Spleen (tissue), 11 donors: ENCODE measurements around the gene MAN2B1. TPM values are rescaled to one million over a fixed set of nuclear protein-coding genes. Genes with fewer than 3 reads are reported as not detected.
"Not testable (repeated sequence)": the region's sequence is repeated elsewhere in the genome, so short reads cannot be mapped to it uniquely, and the experiment has no call there.

Source experiments
- DNase-seq: peaks from one replicate; pipeline ENCODE4 v3.0.0-alpha.2; 2020
- H3K27ac ChIP-seq, 8 donors: fragments of 200-600 bp; sonication (generic) in 7 of 8; 1 replicate in 4 of 8; 2 replicates in 4 of 8; pipeline versions ENCODE4 v1.5.0 to v1.8.0; 2016 to 2021; ENCODE audit warnings: inconsistent platforms in 4 of 8, mild to moderate bottlenecking in 4 of 8, moderate library complexity in 1 of 8
- H3K27me3 ChIP-seq, 7 donors: fragments of 200-600 bp; sonication (generic) in 6 of 7; replicated peaks in 1 of 7; 1 replicate in 4 of 7; 2 replicates in 3 of 7; pipeline versions ENCODE4 v1.5.0 to v1.8.0; 2016 to 2021; ENCODE audit warnings: inconsistent platforms in 3 of 7, mild to moderate bottlenecking in 1 of 7
- H3K36me3 ChIP-seq, 6 donors: fragments of 200-600 bp; sonication (generic) in 5 of 6; 1 replicate in 4 of 6; 2 replicates in 2 of 6; pipeline versions ENCODE4 v1.5.0 to v1.8.0; 2016 to 2021; ENCODE audit warnings: inconsistent platforms in 2 of 6
- H3K4me1 ChIP-seq, 6 donors: fragments of 200-600 bp; sonication (generic) in 5 of 6; 1 replicate in 3 of 6; 2 replicates in 3 of 6; pipeline versions ENCODE4 v1.5.0 to v1.8.0; 2016 to 2021; ENCODE audit warnings: inconsistent platforms in 3 of 6
- H3K4me3 ChIP-seq, 8 donors: fragments of 200-600 bp; sonication (generic) in 7 of 8; 1 replicate in 4 of 8; 2 replicates in 4 of 8; pipeline versions ENCODE4 v1.5.0 to v1.8.0; 2016 to 2021; ENCODE audit warnings: inconsistent platforms in 4 of 8, mild to moderate bottlenecking in 4 of 8, moderate library complexity in 2 of 8
- H3K9me3 ChIP-seq, 8 donors: fragments of 200-600 bp; sonication (generic) in 7 of 8; 1 replicate in 4 of 8; 2 replicates in 4 of 8; pipeline versions ENCODE4 v1.5.0 to v1.8.0; 2016 to 2021; ENCODE audit warnings: inconsistent platforms in 4 of 8
- CTCF ChIP-seq, 11 experiments: fragments of 200-600 bp in 7 of 11; fragments of 450-650 bp in 4 of 11; sonication (generic) in 4 of 11; IDR thresholded peaks in 8 of 11; conservative IDR thresholded peaks in 3 of 11; 1 replicate in 7 of 11; 2 replicates in 4 of 11; pipeline versions ENCODE4 v1.4.0 to v1.8.0; 2016 to 2021; ENCODE audit warnings: antibody characterized with exemption in 11 of 11, inconsistent platforms in 4 of 11, mild to moderate bottlenecking in 1 of 11
- POLR2A ChIP-seq, 3 donors: fragments of 450-650 bp; IDR thresholded peaks; one replicate each; pipeline ENCODE4 v1.5.1; 2017; ENCODE audit warnings: antibody characterized with exemption in 3 of 3, mild to moderate bottlenecking in 1 of 3
- POLR2AphosphoS5 ChIP-seq, 3 donors: sonication (generic); formaldehyde crosslinking; IDR thresholded peaks; one replicate each; pipeline ENCODE4 v1.5.1; 2017; ENCODE audit warnings: antibody characterized with exemption in 3 of 3
- WGBS, 5 donors: extraction: QIAGEN DNeasy Blood & Tissue Kit in 3 of 5; methylation state at CpG; one replicate each; pipeline versions ENCODE4 v1.1.5 to v1.1.7; 2013 to 2018; 5-methylcytosine and 5-hydroxymethylcytosine counted together
- intact Hi-C: fragments of 100-400 bp; cut with DNase I; formaldehyde crosslinking; loops from one replicate; pipeline ENCODE4 v1.15.0; 2023; ENCODE audit warnings: low total_unique reads
- polyA plus RNA-seq, 3 donors: library from polyadenylated mRNA; stranded (reverse); fragments of 200-250 nt; gene quantifications; one replicate each; pipeline ENCODE4 v1.2.1, GENCODE V29; 2013
- total RNA-seq, 7 donors: library from RNA; depleted of rRNA in 3 of 7; stranded (reverse); fragments of >200 nt in 3 of 7; fragmentation: NEBNext Ultra II Directional in 4 of 7; extraction: Animal tissue kit (Norgen Biotek cat#: 25700) in 4 of 7; gene quantifications; one replicate each; pipeline versions ENCODE4 v1.1.0 to v1.2.1, GENCODE V29; 2016 to 2021
- donor health status: healthy with polysubstance abuse.
- donor health status: DM: no; HTN: no; CAD: no; lungs with moderate emphysema.
- donor health status: DM: no; HTN: no; CAD: no.
- donor health status: Bipolar disorder and iron deficiency.
- donor health status: healthy.
- donor health status: DM: no; HTN: no; CAD: no.
- donor health status: DM: yes; HTN: yes; CAD: no.

Gene MAN2B1
- total and polyA plus RNA-seq, 10 donors: 50.6 to 288 (median 190) TPM

GRCh38 chr19:12698138-12698537, 31.6 kb upstream of the MAN2B1 start:
- peaks cover 8 to 38% (median 22%) of the 10 kb centered on the region in 6 donors for H3K4me1 ChIP-seq
- WGBS, 5 donors: 74 to 80% (median 78%) methylated on average over 6 of the region's 6 CpGs
- H3K9me3 ChIP-seq: no peaks in the 10 kb centered on the region
- peaks cover 0 to 47% (median 30%) of the 10 kb centered on the region in 6 donors for H3K36me3 ChIP-seq
- no peak for DNase-seq
- TF ChIP-seq CTCF (IDR thresholded peaks at IDR 0.05 in 8 of 11, conservative IDR thresholded peaks at IDR 0.05 in 3 of 11) (no peak), POLR2A (IDR thresholded peaks at IDR 0.05) (no peak)
- H3K4me3 ChIP-seq: no peak overlapping the region
- H3K27ac ChIP-seq: no peak overlapping the region
- H3K27me3 ChIP-seq: no peaks in the 10 kb centered on the region
- intact Hi-C loops: no loop called here

- peak overlapping the region in 5 of 8 donors; percentile 92 to 97 (median 95) for H3K27ac ChIP-seq
- H3K9me3 ChIP-seq, H3K27me3 ChIP-seq, intact Hi-C loops, DNase-seq: not testable (repeated sequence)
- WGBS, 5 donors: 95 to 98% (median 97%) methylated on average over 20 to 22 of the region's 22 CpGs
- peak overlapping the region in 1 of 8 donors; percentile 100 for H3K4me3 ChIP-seq
- peaks cover 0 to 40% (median 23%) of the 10 kb centered on the region in 6 donors for H3K36me3 ChIP-seq
- peaks cover 8 to 38% (median 22%) of the 10 kb centered on the region in 6 donors for H3K4me1 ChIP-seq
These were observed 30.9 kb upstream of the MAN2B1 start for GRCh38 chr19:12697425-12697824.

GRCh38 chr19:12696366-12697335, 30.1 kb upstream of the MAN2B1 start, which contains the start of gene FBXW9:
Gene FBXW9 (minus strand): TSS chr19:12696631. CDS start chr19:12696581, 50 bp downstream.
- peaks cover 0 to 32% (median 15%) of the 10 kb centered on the region in 6 donors for H3K36me3 ChIP-seq
- TF ChIP-seq CTCF (IDR thresholded peaks at IDR 0.05 in 8 of 11, conservative IDR thresholded peaks at IDR 0.05 in 3 of 11): peak in 1 of 11 experiments; percentile 7
- peak; percentile 93 to 98 (median 94) for TF ChIP-seq POLR2AphosphoS5 (IDR thresholded peaks at IDR 0.05)
- peak in 2 of 3 donors; percentile 2 to 69 for TF ChIP-seq POLR2A (IDR thresholded peaks at IDR 0.05)
- H3K27ac ChIP-seq: peak within 1 kb of the TSS; percentile 88 to 97 (median 95)
- peak within 1 kb of the TSS; percentile 87 to 100 (median 97) for H3K4me3 ChIP-seq
- DNase-seq: peak; percentile 97
- H3K4me1 ChIP-seq: peaks cover 8 to 38% (median 22%) of the 10 kb centered on the region in 6 donors
- 6 to 17% (median 6%) methylated on average over 24 to 59 of the region's 59 CpGs for WGBS, 5 donors
- intact Hi-C loops: no loop called here
- H3K27me3 ChIP-seq: no peaks in the 10 kb centered on the region
- no peaks in the 10 kb centered on the region for H3K9me3 ChIP-seq

GRCh38 chr19:12695997-12696365, 29.4 kb upstream of the MAN2B1 start:
- Histone ChIP-seq H3K36me3 (peaks cover 0 to 25% (median 8%) of the 10 kb centered on the region in 6 donors), H3K27me3 (no peaks in the 10 kb centered on the region), H3K4me3 (peak overlapping the region; percentile 87 to 100 (median 97)), H3K4me1 (peaks cover 8 to 38% (median 22%) of the 10 kb centered on the region in 6 donors), H3K27ac (peak overlapping the region in 6 of 8 donors; percentile 92 to 97 (median 95)), H3K9me3 (no peaks in the 10 kb centered on the region)
- intact Hi-C loops: no loop called here
- TF ChIP-seq POLR2A (IDR thresholded peaks at IDR 0.05) (no peak), CTCF (IDR thresholded peaks at IDR 0.05 in 8 of 11, conservative IDR thresholded peaks at IDR 0.05 in 3 of 11) (no peak), POLR2AphosphoS5 (IDR thresholded peaks at IDR 0.05) (no peak)
- 0 to 38% (median 5%) methylated on average over 2 to 36 of the region's 36 CpGs for WGBS, 5 donors
- no peak for DNase-seq
